GM13976 (cell line): ENCODE measurements around the gene ANKRD23.

Experiments
- DNase-seq: peaks from one replicate; pipeline ENCODE4 v3.0.0; 2012; ENCODE audit warnings: low spot score
- in situ Hi-C: fragments of 300-500 bp; cut with MboI; formaldehyde crosslinking; loops from one replicate; pipeline ENCODE4 v1.12.0; 2022; ENCODE audit warnings: low sequenced_read_pairs, mixed read lengths, inconsistent platforms; ENCODE audit not compliant: unreplicated experiment
- TF ChIP-seq, protein P1 (sequence below): IDR thresholded peaks from 2 replicates; pipeline ENCODE4 v1.5.1; 2012; ENCODE audit warnings: borderline replicate concordance, mild to moderate bottlenecking; ENCODE audit not compliant: insufficient read depth; ENCODE audit errors: extremely low read depth, missing control alignments, control extremely low read depth

The ANKRD23 gene

DNA sequence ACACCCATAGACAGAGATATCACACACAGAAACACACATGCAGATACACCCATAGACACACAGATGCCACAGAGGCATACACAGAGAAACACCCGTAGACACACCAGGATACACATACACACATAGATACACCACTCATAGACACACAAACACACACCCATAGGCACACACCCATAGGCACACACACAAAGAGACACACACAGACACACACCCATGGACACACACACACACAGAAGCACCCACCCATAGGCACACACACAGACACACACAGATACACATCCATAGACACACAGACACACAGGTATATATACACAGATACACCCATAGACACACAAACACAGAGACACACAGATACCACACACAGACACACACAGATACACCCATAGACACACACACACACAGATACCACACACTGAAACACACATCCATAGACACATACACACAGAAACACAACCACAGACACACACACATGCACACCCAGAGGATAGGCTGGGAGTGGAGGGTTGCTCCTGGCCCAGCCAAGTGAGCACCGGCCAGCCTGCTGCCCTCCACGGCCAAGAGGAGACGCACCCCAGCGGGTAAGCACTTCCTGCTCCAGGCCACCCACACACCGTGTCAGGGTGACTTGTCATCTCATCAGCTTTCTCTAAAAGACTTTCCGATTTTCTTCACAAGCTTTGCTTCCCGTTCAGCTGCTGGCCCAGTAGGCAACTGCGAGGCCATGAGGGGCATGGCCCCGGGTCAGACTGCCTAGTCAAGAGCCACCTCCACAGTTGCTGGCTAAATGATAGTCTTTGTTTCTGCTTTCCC lies 41.8 kb downstream of the ANKRD23 start:
- TF ChIP-seq, protein P1, sequence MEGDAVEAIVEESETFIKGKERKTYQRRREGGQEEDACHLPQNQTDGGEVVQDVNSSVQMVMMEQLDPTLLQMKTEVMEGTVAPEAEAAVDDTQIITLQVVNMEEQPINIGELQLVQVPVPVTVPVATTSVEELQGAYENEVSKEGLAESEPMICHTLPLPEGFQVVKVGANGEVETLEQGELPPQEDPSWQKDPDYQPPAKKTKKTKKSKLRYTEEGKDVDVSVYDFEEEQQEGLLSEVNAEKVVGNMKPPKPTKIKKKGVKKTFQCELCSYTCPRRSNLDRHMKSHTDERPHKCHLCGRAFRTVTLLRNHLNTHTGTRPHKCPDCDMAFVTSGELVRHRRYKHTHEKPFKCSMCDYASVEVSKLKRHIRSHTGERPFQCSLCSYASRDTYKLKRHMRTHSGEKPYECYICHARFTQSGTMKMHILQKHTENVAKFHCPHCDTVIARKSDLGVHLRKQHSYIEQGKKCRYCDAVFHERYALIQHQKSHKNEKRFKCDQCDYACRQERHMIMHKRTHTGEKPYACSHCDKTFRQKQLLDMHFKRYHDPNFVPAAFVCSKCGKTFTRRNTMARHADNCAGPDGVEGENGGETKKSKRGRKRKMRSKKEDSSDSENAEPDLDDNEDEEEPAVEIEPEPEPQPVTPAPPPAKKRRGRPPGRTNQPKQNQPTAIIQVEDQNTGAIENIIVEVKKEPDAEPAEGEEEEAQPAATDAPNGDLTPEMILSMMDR, result no peak
- in situ Hi-C loops, result no loop called here
- peak; percentile 83 for DNase-seq

DNA sequence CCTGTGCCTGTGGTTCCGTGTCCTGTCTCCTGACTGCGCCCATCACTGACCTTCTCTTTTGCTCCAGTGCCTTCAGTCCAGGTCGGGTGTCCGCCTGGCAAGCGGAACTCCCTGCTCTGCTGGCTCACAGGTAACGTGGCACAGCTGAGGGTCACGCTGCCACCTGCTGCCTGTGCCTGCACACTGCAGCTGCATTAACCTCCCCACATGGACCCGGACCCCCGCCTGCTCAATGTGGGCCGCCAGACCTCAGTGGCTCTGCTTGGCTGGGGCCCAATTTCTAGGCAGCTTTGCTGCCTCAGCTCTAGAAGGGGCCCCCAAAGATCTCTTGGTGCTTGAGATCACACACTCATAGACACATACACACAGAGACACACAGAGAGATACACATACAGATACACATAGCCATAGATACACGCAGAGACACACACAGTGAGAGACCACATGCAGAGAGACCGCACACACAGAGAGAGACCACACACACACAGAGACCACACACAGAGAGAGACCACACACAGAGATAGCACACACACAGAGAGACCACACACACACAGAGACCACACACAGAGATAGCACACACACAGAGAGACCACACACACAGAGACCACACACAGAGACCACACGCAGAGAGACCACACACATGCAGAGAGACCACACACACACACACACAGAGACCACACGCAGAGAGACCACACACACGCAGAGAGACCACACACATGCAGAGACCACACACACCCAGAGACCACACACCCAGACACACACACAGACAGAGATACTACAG lies 42.6 kb downstream of the ANKRD23 start:
- in situ Hi-C loops, result no loop called here
- DNase-seq, result peak; percentile 91
- TF ChIP-seq, protein P1, result peak; percentile 92

DNA sequence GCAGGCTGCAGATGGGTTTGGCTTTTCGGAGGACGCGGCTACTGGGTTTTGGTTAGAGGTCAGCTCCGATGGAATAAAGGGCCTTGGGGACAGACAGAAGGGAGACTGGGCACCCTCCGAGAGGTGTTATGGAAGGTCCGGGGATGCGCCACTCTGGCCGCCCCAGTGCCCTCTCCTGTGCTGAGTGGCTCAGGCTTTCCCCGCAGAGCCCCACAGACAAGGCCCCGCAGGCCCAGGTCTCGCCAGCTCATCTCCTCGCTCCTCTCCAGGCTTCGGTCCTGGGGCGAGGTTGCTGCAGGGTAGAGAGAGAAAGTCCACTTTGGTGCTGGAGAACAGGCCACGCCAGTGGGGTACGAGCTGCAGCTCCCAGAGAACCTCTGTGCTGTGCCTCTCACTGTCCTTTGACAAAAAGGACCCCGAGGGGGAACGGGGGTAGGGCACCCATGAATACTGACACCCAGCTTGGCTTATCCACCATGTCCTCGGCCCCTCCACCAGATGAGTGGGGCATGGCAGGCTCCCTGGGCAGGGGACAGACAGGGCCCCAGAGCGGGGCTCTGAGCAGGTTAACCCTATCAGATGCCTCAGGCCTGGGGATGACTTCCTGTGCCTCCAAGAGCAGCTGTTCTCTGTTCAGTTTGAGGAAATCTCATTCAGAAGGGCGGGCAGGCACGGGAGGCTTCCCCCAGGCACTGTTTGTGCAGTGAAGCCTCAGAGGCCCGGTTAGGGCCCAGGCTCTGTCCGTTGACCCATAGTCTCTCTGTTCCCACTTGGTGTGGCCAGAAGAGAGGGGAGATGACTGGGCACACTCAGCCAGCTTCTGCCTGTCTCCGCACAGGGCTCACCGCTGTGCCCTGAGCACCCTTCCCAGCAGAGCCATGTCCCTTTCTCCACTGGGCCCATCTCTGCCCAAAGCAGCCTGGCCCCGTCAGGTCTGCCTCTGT lies 43.5 kb downstream of the ANKRD23 start:
- TF ChIP-seq, protein P1, result no peak
- in situ Hi-C loops, result no loop called here
- DNase-seq, result no peak

DNA sequence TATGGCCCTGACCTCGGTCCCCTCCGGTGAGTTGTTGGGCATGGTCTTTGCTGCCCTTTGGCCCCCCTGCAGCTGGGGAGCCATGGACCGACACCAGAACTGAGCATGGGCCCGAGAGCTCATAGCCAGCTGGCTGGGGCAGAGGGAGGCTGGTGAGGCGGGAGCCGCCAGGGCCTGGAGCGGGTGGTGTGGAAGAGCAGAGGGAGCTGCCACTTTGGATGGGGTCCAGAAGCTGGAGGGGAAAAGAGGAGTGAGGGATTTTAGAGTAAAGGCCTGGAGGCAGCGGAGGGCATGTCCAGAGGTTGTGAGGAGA lies 44.2 kb downstream of the ANKRD23 start:
- TF ChIP-seq, protein P1, result no peak
- in situ Hi-C loops, result no loop called here
- no peak for DNase-seq

DNA sequence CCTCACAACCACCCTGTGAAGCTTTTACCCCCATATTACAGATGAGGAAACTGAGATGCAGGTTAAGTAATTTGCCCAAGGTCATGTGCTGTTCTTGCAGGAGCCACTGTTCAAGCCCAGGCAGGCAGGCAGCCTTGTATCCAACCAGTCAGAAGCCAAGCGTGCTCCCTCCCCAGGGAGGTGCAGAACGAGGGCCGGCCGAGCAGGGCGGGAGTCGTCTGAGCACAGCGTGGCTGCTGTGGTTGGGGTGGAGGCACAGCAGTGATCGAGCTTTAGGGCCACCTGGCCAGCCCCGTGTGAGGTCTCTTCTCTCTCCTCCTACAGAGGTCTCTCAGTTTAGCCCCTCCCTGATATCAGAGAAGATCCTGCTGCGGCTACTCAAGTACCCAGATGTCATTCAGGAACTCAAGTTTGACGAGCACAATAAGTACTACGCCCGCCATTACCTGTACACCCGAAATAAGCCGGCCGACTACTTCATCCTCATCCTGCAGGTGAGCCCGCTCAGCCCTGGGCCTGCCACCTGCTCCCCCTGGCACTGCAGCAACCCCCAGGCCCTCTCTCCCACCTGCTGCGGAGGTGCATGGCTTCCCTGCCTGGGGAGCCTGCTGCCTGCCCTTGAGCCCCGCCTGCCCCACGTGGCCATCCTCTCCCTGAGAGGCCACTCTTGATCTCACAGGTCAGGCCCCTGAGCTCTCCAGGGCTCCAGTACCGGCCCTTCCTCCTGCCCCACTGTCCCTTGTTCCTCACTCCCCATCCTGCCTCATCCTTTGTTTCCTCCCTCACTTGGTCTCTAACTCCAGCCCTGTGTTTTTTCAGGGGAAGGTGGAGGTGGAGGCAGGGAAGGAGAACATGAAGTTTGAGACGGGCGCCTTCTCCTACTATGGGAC lies 44.8 kb downstream of the ANKRD23 start:
- in situ Hi-C loops, result no loop called here
- DNase-seq, result no peak

More for the DNA sequence above, 44.8 kb downstream of the ANKRD23 start:
- TF ChIP-seq, protein P1, result no peak
